ENCODE results near the gene MBP. TPM values are rescaled to one million over a fixed set of nuclear protein-coding genes. Genes with fewer than 3 reads are reported as not detected.

MBP gene
- total RNA-seq, 1 donor from 2014 or later = 7.7 TPM

GRCh38 chr18:77135339-77136075 is 2.9 kb upstream of the MBP start:
- DNase-seq (ENCODE audit: low spot score in 2 of 2) (no peak), FAIRE-seq (no peak)

DNA sequence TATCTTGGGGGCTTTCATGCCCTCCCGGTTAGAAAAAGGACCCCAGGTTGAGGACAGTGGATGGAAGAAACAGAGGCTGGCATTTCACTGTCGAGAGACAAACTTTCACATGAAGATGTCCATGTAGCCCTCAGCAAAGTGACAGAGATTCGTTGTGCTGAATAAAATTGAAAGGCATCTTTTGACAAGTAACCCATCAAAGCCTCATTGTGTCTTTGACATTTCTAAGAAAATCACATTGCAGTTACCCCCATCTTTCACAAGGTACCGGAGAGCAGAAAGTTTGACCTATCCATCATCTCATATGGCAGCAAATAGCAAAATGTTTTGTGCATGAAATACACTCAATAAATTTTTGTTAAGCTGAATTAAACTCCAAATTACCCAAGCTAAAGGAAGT is 2.0 kb upstream of the MBP start:
- no peak for DNase-seq (ENCODE audit: low spot score in 2 of 2)
- no peak for FAIRE-seq

GRCh38 chr18:77133835-77134496 is 1.4 kb upstream of the MBP start:
- FAIRE-seq = no peak
- peak in 1 of 2 donors; percentile 42 for DNase-seq (ENCODE audit: low spot score in 2 of 2)

GRCh38 chr18:77133051-77133834 is 660 bp upstream of the MBP start:
- no peak for DNase-seq (ENCODE audit: low spot score in 2 of 2)

DNA sequence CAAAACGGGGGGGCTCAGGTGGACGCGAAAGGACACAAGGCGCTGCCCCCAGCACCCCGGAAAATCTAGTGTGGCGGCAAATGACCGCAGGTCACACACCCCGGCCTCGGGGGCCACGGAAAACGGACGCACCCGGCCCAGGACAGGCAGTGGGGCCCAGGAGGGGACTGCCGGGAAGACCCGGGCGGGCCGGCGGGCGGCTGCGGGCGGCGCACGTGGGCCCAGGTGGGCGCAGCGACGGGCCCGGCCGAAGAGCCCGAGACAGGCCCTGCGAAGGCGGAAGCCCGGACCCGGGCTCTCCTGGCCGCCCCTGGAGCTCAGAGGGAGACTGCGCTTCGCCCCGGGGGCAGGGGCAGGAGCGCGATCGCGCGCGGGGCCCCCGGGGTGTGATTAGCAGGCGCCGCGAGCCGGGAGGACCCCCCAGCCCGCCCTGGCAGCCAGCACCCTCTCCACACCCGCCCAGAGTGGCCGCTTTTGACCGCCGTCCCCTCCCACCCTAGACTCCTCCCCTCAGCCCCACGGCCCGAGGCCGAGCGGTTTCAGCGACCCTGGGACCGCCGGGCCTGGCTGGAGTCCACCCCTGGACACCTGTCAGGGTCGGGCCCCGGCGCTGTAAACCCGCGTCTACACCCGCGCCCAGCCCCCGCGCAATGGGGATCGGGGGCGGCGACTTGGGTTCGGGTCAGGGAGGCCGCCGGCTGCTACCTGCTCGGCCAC is 773 bp downstream of the MBP start:
- no peak for FAIRE-seq
- DNase-seq (ENCODE audit: low spot score in 2 of 2) = no peak

More at GRCh38 chr18:77133051-77133834, 660 bp upstream of the MBP start:
- no peak for FAIRE-seq

DNA sequence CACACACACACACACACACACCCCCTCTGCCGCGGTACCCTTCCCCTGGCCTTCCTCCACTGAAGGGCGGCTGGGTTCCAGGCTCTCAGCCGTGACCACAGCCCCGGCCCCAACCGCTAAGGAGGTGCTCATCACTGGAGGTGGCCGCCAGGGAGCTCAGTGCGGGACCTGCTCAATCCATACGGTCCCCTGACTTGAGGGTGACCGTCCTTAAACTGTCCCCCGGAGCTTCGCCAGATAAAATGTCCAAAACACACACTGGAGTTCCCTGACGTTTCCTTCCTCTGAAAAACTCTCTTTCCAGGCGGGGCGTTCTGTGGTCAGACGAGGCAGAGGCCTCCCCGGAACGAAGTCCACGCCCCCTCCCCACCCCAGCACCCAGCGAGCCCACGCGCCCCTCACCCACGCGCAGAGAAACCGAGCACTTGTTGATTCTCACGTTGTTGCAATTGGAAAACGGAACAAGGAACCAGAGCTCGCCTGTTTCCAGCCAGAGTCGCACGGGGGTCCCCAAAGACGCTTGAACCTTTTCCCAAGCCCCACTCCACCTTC is 1.4 kb downstream of the MBP start:
- no peak for FAIRE-seq
- DNase-seq (ENCODE audit: low spot score in 2 of 2) = no peak

- FAIRE-seq (no peak), DNase-seq (ENCODE audit: low spot score in 2 of 2) (no peak)
Observed at GRCh38 chr18:77130229-77131099, 2.1 kb downstream of the MBP start.

- FAIRE-seq (no peak), DNase-seq (ENCODE audit: low spot score in 2 of 2) (no peak)
Observed at GRCh38 chr18:77129150-77129551, 3.4 kb downstream of the MBP start.

- FAIRE-seq (no peak), DNase-seq (ENCODE audit: low spot score in 2 of 2) (no peak)
Observed at GRCh38 chr18:77127769-77128671, 4.6 kb downstream of the MBP start.

DNA sequence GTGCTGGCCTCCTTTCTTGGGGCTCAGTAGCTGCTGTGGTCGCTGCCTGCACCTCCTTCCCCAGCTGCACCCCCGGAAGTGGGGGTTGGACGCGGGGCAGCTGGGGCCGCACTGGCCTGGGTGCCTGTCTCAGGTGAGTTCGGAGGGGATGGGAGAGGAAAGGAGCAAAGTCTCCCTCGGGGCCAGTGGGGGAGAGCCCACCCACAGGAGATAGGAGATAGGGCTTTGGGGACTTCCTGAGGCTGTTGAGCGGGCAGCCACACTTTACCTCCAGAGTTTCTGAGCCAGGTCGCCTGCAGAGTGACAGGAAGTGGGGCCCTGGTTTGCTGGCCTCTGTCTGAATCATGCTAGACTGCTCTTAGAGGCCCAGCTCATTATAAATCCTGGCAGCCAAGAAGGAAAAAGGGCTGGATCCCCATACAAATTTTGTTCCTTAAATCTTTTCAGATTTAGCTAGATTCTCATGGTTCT is 8.1 kb downstream of the MBP start:
- no peak for DNase-seq (ENCODE audit: low spot score in 2 of 2)
- FAIRE-seq = no peak

DNA sequence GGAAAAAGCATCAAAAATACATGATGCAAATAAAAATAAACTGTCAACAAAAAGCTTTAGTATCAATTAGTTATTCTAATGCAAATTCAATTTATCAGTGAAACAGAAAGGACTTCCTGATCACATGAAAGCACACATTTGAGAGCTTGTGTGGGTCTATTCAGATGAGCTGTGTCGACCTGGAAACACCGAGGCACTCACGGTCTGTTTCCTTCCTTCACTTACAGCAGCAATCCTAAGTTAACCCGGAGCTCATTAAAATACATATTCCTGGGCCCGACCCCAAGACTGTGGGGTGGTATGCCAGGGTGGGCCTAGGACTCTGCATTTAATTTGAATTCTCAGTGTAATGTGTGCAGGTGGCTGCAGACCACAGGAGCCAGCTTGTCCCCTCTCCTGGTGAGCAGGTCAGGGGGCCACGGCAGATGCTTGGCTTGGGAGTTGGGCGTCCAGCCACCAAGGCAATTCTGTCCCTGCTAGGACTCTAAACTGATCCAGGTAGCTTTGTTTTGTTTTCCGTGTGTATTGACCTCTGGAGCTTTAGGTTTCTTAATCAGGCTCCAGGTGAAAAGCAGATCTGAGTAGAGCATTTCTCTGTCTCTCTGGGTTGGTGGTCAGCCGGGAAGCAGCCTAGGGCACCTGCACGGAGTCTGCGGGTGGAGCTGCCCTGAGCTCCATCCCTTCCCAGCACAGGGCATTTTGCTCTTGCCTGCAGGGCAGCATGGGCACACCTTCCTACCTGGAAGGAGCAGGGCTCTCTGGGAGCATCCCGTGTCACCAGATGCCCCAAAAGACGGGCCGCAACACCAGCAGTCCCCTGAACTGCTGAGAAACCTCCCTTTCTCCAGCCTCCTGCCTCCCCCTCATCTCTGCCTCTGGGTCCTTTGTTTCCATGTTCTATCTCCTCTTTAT is 9.0 kb downstream of the MBP start:
- DNase-seq (ENCODE audit: low spot score in 2 of 2) (no peak), FAIRE-seq (no peak)

DNA sequence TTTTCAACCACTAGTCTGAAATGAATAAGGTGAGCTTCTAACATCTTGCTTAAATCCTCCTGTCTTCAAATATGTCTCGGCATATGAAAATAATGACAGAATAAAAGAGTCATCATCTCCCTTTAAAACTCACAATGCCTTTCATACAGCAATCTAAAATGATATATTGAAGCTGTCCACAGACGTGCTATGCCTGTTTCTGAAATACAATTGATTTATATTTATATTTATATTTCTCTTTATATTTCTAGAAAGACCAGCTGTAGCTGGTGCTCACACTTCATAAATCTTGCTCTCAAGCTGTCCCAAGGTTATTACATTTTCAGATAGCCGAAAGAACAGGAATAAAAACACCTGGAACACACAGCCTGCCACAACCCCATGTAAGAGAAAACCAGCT is 11.1 kb downstream of the MBP start:
- FAIRE-seq = no peak
- no peak for DNase-seq (ENCODE audit: low spot score in 2 of 2)

DNA sequence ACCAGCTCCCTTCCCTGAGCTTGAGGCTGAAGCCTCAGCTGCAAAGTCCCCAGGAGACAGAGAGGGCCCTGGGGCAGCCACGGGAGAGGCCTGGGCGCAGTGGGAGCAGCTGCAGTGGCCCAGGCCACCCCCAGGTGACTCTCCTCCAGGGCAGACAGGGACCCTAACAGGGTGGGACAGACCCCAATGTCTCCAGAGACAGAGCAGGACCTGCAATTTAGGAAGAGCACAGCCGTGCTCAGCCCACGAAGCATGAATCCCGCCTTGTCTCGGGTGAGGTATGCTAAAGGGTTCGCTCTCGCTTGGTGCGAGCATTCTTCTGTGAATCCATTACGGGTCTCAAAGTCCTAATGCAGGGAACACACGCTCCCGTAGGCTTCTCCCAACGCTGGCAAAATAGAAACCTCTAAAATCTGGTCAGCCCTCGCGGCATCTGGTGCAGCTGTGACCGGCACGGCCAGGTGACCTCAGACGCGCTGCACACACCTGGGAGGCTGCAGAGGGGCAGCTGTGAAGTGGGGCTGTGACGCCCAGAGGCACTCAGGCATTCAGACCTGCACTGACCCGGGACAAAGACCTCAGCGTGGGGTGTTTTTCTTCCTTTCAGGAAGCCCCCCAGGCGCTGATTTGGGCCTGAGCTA is 12.6 kb downstream of the MBP start:
- FAIRE-seq = no peak
- DNase-seq (ENCODE audit: low spot score in 2 of 2) = no peak

- FAIRE-seq = no peak
- DNase-seq (ENCODE audit: low spot score in 2 of 2) = no peak
Observed at GRCh38 chr18:77119101-77119850, 13.3 kb downstream of the MBP start.

GRCh38 chr18:77118256-77119090 is 14.1 kb downstream of the MBP start:
- FAIRE-seq = no peak
- DNase-seq (ENCODE audit: low spot score in 2 of 2) = no peak
